ENCODE measurements around the gene PNPT1.

PNPT1 gene

GRCh38 chr2:55732854-55733253 is 39.2 kb upstream of the PNPT1 start:
- TF ChIP-seq RAD21 (IDR thresholded peaks at IDR 0.05; ENCODE audit: low read depth), result no peak
- TF ChIP-seq CEBPB (IDR thresholded peaks at IDR 0.05), result no peak
- no peak for TF ChIP-seq NFIC (IDR thresholded peaks at IDR 0.05)
- TF ChIP-seq TCF12 (IDR thresholded peaks at IDR 0.05; ENCODE audit: low read depth), result no peak
- TF ChIP-seq MAX (IDR thresholded peaks at IDR 0.05), result no peak
- TF ChIP-seq FOXM1 (IDR thresholded peaks at IDR 0.05; ENCODE audit: borderline replicate concordance, low read depth), result no peak
- no peak for TF ChIP-seq REST (IDR thresholded peaks at IDR 0.05; ENCODE audit: low read depth)
- no peak for TF ChIP-seq YY1 (IDR thresholded peaks at IDR 0.05; ENCODE audit: low read depth)
- no peak for TF ChIP-seq USF1 (IDR thresholded peaks at IDR 0.05)
- no peak for TF ChIP-seq EGR1 (IDR thresholded peaks at IDR 0.05)
- TF ChIP-seq EP300 (IDR thresholded peaks at IDR 0.05; ENCODE audit: borderline replicate concordance), result no peak
- TF ChIP-seq TEAD4 (IDR thresholded peaks at IDR 0.05), result no peak
- no peak for TF ChIP-seq TAF1 (IDR thresholded peaks at IDR 0.05; ENCODE audit: low read depth)
- TF ChIP-seq ZBTB7A (IDR thresholded peaks at IDR 0.05; ENCODE audit: low read depth), result no peak
- no peak for TF ChIP-seq CREB1 (IDR thresholded peaks at IDR 0.05; ENCODE audit: low read depth)

GRCh38 chr2:55729136-55729685 is 35.6 kb upstream of the PNPT1 start:
- TF ChIP-seq ZBTB7A (IDR thresholded peaks at IDR 0.05; ENCODE audit: low read depth), result no peak

GRCh38 chr2:55721596-55722215 is 28.1 kb upstream of the PNPT1 start:
- TF ChIP-seq YY1 (IDR thresholded peaks at IDR 0.05; ENCODE audit: low read depth), result no peak
- TF ChIP-seq REST (IDR thresholded peaks at IDR 0.05; ENCODE audit: low read depth), result no peak
- TF ChIP-seq USF1 (IDR thresholded peaks at IDR 0.05), result no peak
- peak; percentile 61 for TF ChIP-seq CEBPB (IDR thresholded peaks at IDR 0.05)
- peak; percentile 49; the same call in 1 of the 2 replicates for TF ChIP-seq CREB1 (IDR thresholded peaks at IDR 0.05; ENCODE audit: low read depth)
- no peak for TF ChIP-seq EP300 (IDR thresholded peaks at IDR 0.05; ENCODE audit: borderline replicate concordance)

- TF ChIP-seq EP300 (IDR thresholded peaks at IDR 0.05; ENCODE audit: borderline replicate concordance), result no peak
- TF ChIP-seq MAX (IDR thresholded peaks at IDR 0.05), result no peak
- TF ChIP-seq ZBTB7A (IDR thresholded peaks at IDR 0.05; ENCODE audit: low read depth), result no peak
- TF ChIP-seq TEAD4 (IDR thresholded peaks at IDR 0.05), result no peak
- TF ChIP-seq RAD21 (IDR thresholded peaks at IDR 0.05; ENCODE audit: low read depth), result no peak
- TF ChIP-seq EGR1 (IDR thresholded peaks at IDR 0.05), result no peak
These were observed 26.8 kb upstream of the PNPT1 start for GRCh38 chr2:55720417-55720816.

GRCh38 chr2:55719852-55720251 is 26.2 kb upstream of the PNPT1 start:
- TF ChIP-seq NFIC (IDR thresholded peaks at IDR 0.05) (no peak), MAX (IDR thresholded peaks at IDR 0.05) (no peak), EGR1 (IDR thresholded peaks at IDR 0.05) (no peak), TAF1 (IDR thresholded peaks at IDR 0.05; ENCODE audit: low read depth) (no peak), YY1 (IDR thresholded peaks at IDR 0.05; ENCODE audit: low read depth) (no peak), TCF12 (IDR thresholded peaks at IDR 0.05; ENCODE audit: low read depth) (no peak), RAD21 (IDR thresholded peaks at IDR 0.05; ENCODE audit: low read depth) (no peak), EP300 (IDR thresholded peaks at IDR 0.05; ENCODE audit: borderline replicate concordance) (no peak), USF1 (IDR thresholded peaks at IDR 0.05) (no peak), CREB1 (IDR thresholded peaks at IDR 0.05; ENCODE audit: low read depth) (no peak), FOXM1 (IDR thresholded peaks at IDR 0.05; ENCODE audit: borderline replicate concordance, low read depth) (no peak), TEAD4 (IDR thresholded peaks at IDR 0.05) (no peak), ZBTB7A (IDR thresholded peaks at IDR 0.05; ENCODE audit: low read depth) (no peak), CEBPB (IDR thresholded peaks at IDR 0.05) (no peak), REST (IDR thresholded peaks at IDR 0.05; ENCODE audit: low read depth) (no peak)
